Activated CD4-positive, alpha-beta T cell treated with anti-CD3 and anti-CD28 coated beads, Interleukin-2, amount 10 ng/mL, durations not matched to agents 24 days and 14 days (primary cell): ENCODE measurements around the gene EDDM13. TPM values are rescaled to one million over a fixed set of nuclear protein-coding genes. Genes with fewer than 3 reads are reported as not detected.
"Not testable (repeated sequence)": the region's sequence is repeated elsewhere in the genome, so short reads cannot be mapped to it uniquely, and the experiment has no call there.

ENCODE experiments used
- DNase-seq: peaks from one replicate; pipeline ENCODE4 v3.0.0; 2022
- H3K27ac Mint-ChIP-seq: one replicate; pipeline ENCODE4 v1.8.0; 2022; ENCODE audit warnings: mild to moderate bottlenecking, mixed read lengths
- H3K27me3 Mint-ChIP-seq: one replicate; pipeline ENCODE4 v1.8.0; 2022; ENCODE audit warnings: mixed read lengths
- H3K36me3 Mint-ChIP-seq: one replicate; pipeline ENCODE4 v1.8.0; 2022; ENCODE audit warnings: low read depth, mild to moderate bottlenecking, mixed read lengths
- H3K4me1 Mint-ChIP-seq: one replicate; pipeline ENCODE4 v1.8.0; 2021; ENCODE audit warnings: mixed read lengths
- H3K4me3 Mint-ChIP-seq: one replicate; pipeline ENCODE4 v1.8.0; 2022; ENCODE audit warnings: mild to moderate bottlenecking, moderate library complexity, mixed read lengths
- H3K9me3 Mint-ChIP-seq: one replicate; pipeline ENCODE4 v1.8.0; 2021; ENCODE audit warnings: mixed read lengths
- intact Hi-C: fragments of 100-400 bp; cut with micrococcal nuclease; formaldehyde crosslinking; loops from one replicate; pipeline ENCODE4 v1.15.1; 2023
- total RNA-seq: library from RNA; stranded (reverse); gene quantifications from 2 replicates; pipeline ENCODE4 v1.2.3, GENCODE V29; 2022

The EDDM13 gene
- total RNA-seq, 1 donor from 2014 or later, result 0.98 TPM

GRCh38 chr19:56319991-56320390, 47.4 kb downstream of the EDDM13 start:
- no peaks in the 10 kb centered on the region for H3K36me3 Mint-ChIP-seq
- H3K9me3 Mint-ChIP-seq, result peaks cover 4% of the 10 kb centered on the region
- peaks cover 8% of the 10 kb centered on the region for H3K4me1 Mint-ChIP-seq
- H3K27ac Mint-ChIP-seq, result no peak overlapping the region
- intact Hi-C loops, result loop anchor here (10.0 kb wide), 1 partner anchor 665 kb away; the partner anchor contains the start of gene U2AF2
- no peak overlapping the region for H3K4me3 Mint-ChIP-seq
- no peak for DNase-seq
- H3K27me3 Mint-ChIP-seq, result no peaks in the 10 kb centered on the region

DNA sequence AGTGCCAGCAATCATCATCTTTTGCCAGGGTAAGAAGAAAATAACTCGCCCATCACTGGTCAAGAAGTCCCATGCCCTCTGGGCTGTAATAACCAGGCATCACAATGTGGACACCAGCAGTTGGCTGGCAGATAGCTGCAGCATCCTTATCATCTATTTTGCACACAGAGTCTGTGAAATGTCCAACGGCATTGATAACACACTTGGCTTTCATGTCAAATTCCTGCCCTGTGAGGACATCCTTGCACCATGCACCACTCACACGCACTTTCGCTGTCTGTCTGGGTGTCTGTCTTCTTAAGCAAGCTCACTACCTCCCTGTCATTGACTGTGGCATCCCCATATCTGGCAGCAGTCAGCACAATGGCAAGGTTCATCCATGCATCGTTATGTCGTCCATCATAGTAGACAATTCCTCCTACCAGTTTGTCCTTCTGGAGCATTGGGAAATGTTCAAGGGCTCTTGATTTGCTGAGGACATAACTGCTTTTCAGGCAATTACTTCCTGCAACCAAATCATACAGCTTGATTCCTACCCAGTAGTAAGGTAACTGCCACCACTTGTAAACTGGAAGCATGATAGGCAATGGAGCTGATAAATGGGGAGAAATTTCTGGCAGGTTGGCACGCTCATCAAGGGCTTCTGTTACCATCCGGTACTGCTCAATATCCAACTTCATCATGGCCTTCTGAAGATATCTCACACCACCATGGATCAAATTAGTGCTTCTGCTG, 48.9 kb downstream of the EDDM13 start:
- Mint-ChIP-seq H3K27me3 (no peaks in the 10 kb centered on the region), H3K4me1 (no peaks in the 10 kb centered on the region), H3K4me3 (no peak overlapping the region), H3K9me3 (peaks cover 4% of the 10 kb centered on the region), H3K27ac (no peak overlapping the region), H3K36me3 (no peaks in the 10 kb centered on the region)
- intact Hi-C loops, result no loop called here
- no peak for DNase-seq

DNA sequence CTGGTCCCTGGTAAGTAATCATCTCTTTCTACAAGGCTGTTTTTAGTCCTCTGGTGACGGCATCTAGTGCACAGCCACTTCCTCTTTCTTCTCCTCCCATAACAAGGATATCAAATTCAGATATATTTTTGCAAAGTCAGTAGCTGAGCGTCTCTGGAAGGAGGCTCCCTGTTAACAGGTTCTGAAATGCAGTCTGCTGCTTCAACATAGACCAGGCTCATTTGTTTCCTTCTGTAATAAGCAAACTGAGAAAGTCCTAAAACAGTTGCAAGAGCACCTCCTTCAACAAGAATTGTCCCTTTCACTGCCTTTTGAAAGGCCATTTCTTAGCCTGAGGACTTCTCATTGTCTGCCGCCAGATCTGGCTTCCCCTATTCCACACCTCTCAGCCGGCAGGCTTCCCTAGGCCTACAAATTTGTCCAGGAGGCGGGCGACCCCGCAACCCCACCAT, 49.5 kb downstream of the EDDM13 start:
- H3K36me3 Mint-ChIP-seq, result no peaks in the 10 kb centered on the region
- H3K27me3 Mint-ChIP-seq, result no peaks in the 10 kb centered on the region
- no peak for DNase-seq
- no peak overlapping the region for H3K27ac Mint-ChIP-seq
- intact Hi-C loops, result no loop called here
- no peak overlapping the region for H3K4me3 Mint-ChIP-seq
- no peaks in the 10 kb centered on the region for H3K4me1 Mint-ChIP-seq
- peaks cover 4% of the 10 kb centered on the region for H3K9me3 Mint-ChIP-seq

DNA sequence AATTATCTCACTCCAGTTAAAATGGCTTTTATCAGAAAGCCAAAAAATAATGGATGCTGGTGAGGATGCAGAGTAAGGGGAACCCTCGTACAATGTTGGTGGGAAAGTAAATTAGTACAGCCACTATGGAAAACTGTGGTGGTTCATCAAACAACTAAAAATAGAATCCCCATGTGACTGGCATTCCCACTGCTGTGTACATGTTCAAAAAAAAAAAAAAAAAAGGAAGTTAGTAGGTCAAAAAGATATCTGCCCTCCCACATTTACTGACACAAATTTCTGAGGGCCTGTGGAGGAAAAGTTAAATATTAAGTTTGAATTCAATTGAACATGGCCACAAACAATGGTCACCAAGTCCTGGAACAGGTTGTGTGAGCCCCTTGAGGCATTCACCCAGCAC, 51.9 kb downstream of the EDDM13 start:
- H3K27me3 Mint-ChIP-seq, result no peaks in the 10 kb centered on the region
- no peaks in the 10 kb centered on the region for H3K4me1 Mint-ChIP-seq
- H3K27ac Mint-ChIP-seq, result no peak overlapping the region
- H3K9me3 Mint-ChIP-seq, result peaks cover 4% of the 10 kb centered on the region
- H3K4me3 Mint-ChIP-seq, result no peak overlapping the region
- H3K36me3 Mint-ChIP-seq, result no peaks in the 10 kb centered on the region
- intact Hi-C loops, result no loop called here
- DNase-seq, result no peak

DNA sequence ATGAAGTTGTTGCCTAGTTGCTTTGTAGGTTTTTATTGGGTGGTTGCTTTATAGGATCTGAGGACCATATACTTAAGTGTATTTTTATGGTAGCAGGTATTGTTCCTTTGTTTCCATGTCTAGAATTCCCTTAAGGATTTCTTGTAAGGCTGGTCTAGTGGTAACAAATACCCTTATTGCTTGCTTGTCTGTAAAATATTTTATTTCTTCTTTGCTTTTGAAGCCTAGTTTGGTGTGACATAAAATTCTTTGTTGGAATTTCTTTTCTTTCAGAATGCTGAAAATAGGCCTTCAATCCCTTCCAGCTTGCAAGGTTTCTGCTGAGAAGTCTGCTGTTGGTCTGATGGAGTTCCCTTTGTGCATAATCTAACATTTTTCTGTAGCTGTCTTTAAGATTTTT, 60.1 kb downstream of the EDDM13 start:
- DNase-seq, result no peak
- intact Hi-C loops, result loop anchor here (1.0 kb wide), 2 partner anchors 79 to 266 kb away; no protein-coding TSS in a partner anchor
- H3K27ac Mint-ChIP-seq, result no peak overlapping the region
- H3K9me3 Mint-ChIP-seq, result no peaks in the 10 kb centered on the region
- H3K27me3 Mint-ChIP-seq, result no peaks in the 10 kb centered on the region
- H3K4me3 Mint-ChIP-seq, result no peak overlapping the region
- no peaks in the 10 kb centered on the region for H3K36me3 Mint-ChIP-seq
- H3K4me1 Mint-ChIP-seq, result no peaks in the 10 kb centered on the region

- no peak overlapping the region for H3K27ac Mint-ChIP-seq
- no peaks in the 10 kb centered on the region for H3K27me3 Mint-ChIP-seq
- intact Hi-C loops, result loop anchor here (1.0 kb wide), 2 partner anchors 80 to 267 kb away; no protein-coding TSS in a partner anchor
- H3K9me3 Mint-ChIP-seq, result no peaks in the 10 kb centered on the region
- no peaks in the 10 kb centered on the region for H3K36me3 Mint-ChIP-seq
- H3K4me1 Mint-ChIP-seq, result no peaks in the 10 kb centered on the region
- H3K4me3 Mint-ChIP-seq, result no peak overlapping the region
- DNase-seq, result peak; percentile 86
These were observed 61.0 kb downstream of the EDDM13 start for GRCh38 chr19:56333506-56333905.

DNA sequence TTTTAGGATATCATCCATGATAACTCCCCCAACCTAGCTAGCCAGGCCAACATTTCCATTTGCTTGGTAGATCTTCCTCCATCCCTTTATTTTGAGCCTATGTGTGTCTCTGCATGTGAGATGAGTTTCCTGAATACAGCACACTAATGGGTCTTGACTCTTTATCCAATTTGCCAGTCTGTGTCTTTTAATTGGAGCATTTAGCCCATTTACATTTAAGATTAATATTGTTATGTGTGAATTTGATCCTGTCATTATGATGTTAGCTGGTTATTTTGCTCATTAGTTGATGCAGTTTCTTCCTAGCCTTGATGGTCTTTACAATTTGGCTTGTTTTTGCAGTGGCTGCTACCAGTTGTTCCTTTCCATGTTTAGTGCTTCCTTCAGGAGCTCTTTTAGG, 62.8 kb downstream of the EDDM13 start:
- H3K4me3 Mint-ChIP-seq, H3K9me3 Mint-ChIP-seq, intact Hi-C loops, H3K27ac Mint-ChIP-seq, H3K27me3 Mint-ChIP-seq, DNase-seq, H3K36me3 Mint-ChIP-seq, H3K4me1 Mint-ChIP-seq: not testable (repeated sequence)

GRCh38 chr19:56337077-56337476, 64.5 kb downstream of the EDDM13 start:
- H3K4me1 Mint-ChIP-seq, H3K4me3 Mint-ChIP-seq, DNase-seq, H3K27ac Mint-ChIP-seq, H3K36me3 Mint-ChIP-seq, H3K9me3 Mint-ChIP-seq, H3K27me3 Mint-ChIP-seq, intact Hi-C loops: not testable (repeated sequence)

DNA sequence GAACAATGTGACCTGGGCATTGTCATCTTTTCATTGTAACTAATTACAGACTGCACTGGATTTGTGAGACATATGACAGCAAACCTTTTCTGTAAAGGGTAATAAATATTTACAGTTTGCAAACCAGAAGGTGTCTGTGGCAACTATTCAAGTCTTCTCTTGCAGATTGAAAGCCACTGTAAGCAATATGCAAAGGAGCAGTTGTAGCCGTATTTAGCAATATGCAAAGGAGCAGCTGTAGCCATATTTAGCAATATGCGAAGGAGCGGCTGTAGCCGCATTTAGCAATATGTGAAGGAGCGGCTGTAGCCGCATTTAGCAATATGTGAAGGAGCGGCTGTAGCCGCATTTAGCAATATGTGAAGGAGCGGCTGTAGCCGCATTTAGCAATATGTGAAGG, 66.5 kb downstream of the EDDM13 start:
- intact Hi-C loops, H3K27ac Mint-ChIP-seq, H3K36me3 Mint-ChIP-seq, H3K27me3 Mint-ChIP-seq, H3K4me1 Mint-ChIP-seq, H3K4me3 Mint-ChIP-seq, DNase-seq: not testable (repeated sequence)
- H3K9me3 Mint-ChIP-seq, result peaks cover 14% of the 10 kb centered on the region

DNA sequence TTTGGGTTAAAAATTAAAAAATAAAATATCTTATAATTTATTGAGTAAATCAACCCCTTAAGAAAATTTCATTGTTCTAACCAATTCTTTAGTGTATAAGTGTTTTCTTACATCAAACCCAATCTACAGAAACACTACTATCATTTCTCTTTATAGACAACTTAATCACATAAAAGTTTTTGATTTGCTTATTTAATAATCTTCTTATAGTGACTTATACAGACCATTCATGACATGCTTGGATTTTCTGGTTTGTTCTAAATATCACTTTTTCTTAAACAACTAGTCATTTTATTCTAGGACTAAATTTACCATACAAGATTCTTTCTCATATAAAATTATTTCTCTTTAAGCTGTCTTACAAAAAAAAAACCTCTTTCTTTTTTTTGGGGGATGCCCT, 69.4 kb downstream of the EDDM13 start:
- H3K9me3 Mint-ChIP-seq, result peaks cover 14% of the 10 kb centered on the region
- no peaks in the 10 kb centered on the region for H3K36me3 Mint-ChIP-seq
- H3K4me1 Mint-ChIP-seq, result no peaks in the 10 kb centered on the region
- no peak overlapping the region for H3K4me3 Mint-ChIP-seq
- H3K27me3 Mint-ChIP-seq, result no peaks in the 10 kb centered on the region
- intact Hi-C loops, result no loop called here
- no peak for DNase-seq
- H3K27ac Mint-ChIP-seq, result no peak overlapping the region

DNA sequence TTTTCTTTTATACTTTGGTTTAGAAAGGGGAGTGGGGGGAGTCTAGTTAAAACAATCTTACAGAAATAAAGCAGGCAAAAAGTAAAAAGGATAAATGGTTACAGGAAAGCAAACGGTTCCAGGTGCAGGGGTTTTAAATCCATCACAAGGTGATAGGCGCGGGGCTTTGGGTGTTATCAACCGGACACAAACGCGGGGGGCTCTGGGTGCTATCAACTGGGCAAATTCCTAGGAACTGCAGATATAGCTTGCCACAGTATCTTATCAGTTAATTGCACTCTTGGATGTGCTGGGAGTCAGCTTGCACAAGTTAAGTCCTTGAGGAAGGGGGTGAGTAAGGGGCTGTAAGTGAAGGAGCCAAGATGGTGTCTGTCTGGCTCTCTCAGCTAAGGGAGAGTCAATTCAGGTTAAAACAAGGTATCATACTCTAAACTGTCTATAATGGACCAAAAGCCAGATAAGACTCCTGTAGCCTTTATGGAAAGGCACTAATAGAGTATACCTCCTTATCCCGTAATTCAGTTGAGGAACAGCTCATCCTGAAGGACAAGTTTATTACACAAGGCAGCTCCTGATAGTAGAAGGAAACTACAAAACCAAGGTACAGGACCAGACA, 74.7 kb downstream of the EDDM13 start:
- Mint-ChIP-seq H3K9me3 (peaks cover 6% of the 10 kb centered on the region), H3K36me3 (no peaks in the 10 kb centered on the region), H3K4me1 (no peaks in the 10 kb centered on the region), H3K27ac (no peak overlapping the region), H3K27me3 (no peaks in the 10 kb centered on the region), H3K4me3 (no peak overlapping the region)
- intact Hi-C loops, result no loop called here
- DNase-seq, result no peak

GRCh38 chr19:56348289-56348877, 75.8 kb downstream of the EDDM13 start:
- H3K27ac Mint-ChIP-seq, result no peak overlapping the region
- H3K4me3 Mint-ChIP-seq, result no peak overlapping the region
- H3K27me3 Mint-ChIP-seq, result no peaks in the 10 kb centered on the region
- intact Hi-C loops, result no loop called here
- no peaks in the 10 kb centered on the region for H3K9me3 Mint-ChIP-seq
- H3K36me3 Mint-ChIP-seq, result no peaks in the 10 kb centered on the region
- no peaks in the 10 kb centered on the region for H3K4me1 Mint-ChIP-seq
- DNase-seq, result peak; percentile 69

DNA sequence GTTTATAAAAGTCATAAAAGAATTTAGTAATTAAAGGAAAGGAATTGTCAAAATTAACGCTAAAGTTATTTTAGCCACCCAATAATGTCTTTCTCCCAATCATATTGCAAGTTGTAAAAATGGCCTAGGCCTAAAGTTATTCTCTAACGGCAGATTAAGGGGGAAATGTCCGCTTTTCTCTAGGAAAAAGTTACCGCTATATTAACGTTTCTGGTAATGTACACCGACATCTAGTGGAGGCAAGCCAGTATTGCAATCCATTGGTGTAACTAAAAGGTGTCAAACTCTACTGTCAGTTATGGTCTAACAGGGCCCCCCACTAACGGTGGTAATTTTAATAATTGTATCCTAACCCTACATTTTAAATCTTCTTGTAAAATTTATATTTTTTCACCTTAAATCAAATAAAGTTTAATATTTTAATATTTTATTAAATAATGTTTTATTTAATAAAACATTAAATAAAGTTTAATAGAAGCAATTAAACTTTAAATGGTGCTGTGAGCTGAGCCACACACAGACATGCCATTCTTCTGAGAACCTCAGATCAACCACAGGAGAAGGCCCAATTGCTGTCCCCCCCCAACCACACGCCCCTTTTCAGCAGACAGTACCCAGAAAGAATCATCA, 78.0 kb downstream of the EDDM13 start:
- H3K27ac Mint-ChIP-seq, result no peak overlapping the region
- peak; percentile 84 for DNase-seq
- intact Hi-C loops, result loop anchor here (1.0 kb wide), 1 partner anchor 97 kb away; no protein-coding TSS in a partner anchor
- no peaks in the 10 kb centered on the region for H3K27me3 Mint-ChIP-seq
- no peaks in the 10 kb centered on the region for H3K4me1 Mint-ChIP-seq
- H3K36me3 Mint-ChIP-seq, result no peaks in the 10 kb centered on the region
- H3K4me3 Mint-ChIP-seq, result no peak overlapping the region
- H3K9me3 Mint-ChIP-seq, result no peaks in the 10 kb centered on the region

DNA sequence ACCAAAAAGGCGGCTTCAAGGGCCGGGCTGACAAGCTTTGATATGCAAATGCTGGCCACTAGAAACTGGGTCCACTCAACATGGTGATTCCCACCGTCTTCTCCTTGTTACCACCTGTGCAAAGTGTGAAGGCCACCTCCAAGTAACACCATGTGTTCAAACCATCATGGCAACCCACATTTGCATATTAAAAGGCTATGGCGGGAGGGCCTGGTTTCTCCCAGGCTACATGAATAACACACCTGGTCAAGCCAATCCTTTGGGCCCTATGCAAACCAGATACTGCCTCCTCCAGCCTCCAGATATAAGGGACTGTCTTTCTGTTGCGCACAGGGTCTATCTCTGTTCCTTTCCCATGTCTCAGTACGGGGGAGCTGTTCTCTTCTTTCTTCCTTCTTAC, 78.7 kb downstream of the EDDM13 start:
- Mint-ChIP-seq H3K36me3 (no peaks in the 10 kb centered on the region), H3K27ac (no peak overlapping the region), H3K4me1 (no peaks in the 10 kb centered on the region), H3K27me3 (no peaks in the 10 kb centered on the region), H3K4me3 (no peak overlapping the region), H3K9me3 (no peaks in the 10 kb centered on the region)
- DNase-seq, result no peak
- intact Hi-C loops, result no loop called here
